Adrenal gland (tissue), 12 donors: ENCODE results near the gene MAT2B. TPM values are rescaled to one million over a fixed set of nuclear protein-coding genes. Genes with fewer than 3 reads are reported as not detected.

ENCODE experiments used
- DNase-seq, 7 donors: peaks; one replicate each; pipeline ENCODE4 v3.0.0-alpha.2; 2019 to 2020
- H3K27ac ChIP-seq, 5 donors: fragments of 200-600 bp; sonication (generic) in 4 of 5; 1 replicate in 3 of 5; 2 replicates in 2 of 5; pipeline versions ENCODE4 v1.5.1 to v1.8.0; 2016 to 2020; ENCODE audit warnings: mild to moderate bottlenecking in 1 of 5
- H3K27me3 ChIP-seq: fragments of 200-600 bp; 2 replicates; pipeline ENCODE4 v1.8.0; 2021
- H3K36me3 ChIP-seq, 2 donors: fragments of 200-600 bp; replicated peaks in 1 of 2; 1 replicate in 1 of 2; 2 replicates in 1 of 2; pipeline versions ENCODE4 v1.5.1 to v1.8.0; 2018 to 2022
- H3K4me1 ChIP-seq, 2 donors: fragments of 200-600 bp; replicated peaks in 1 of 2; 1 replicate in 1 of 2; 2 replicates in 1 of 2; pipeline versions ENCODE4 v1.5.1 to v1.8.0; 2018 to 2021
- H3K4me3 ChIP-seq, 4 donors: fragments of 200-600 bp; sonication (generic) in 3 of 4; one replicate each; pipeline ENCODE4 v1.5.1; 2016 to 2018
- H3K9me3 ChIP-seq, 3 donors: fragments of 200-600 bp; sonication (generic) in 1 of 3; replicated peaks in 1 of 3; 1 replicate in 2 of 3; 2 replicates in 1 of 3; pipeline versions ENCODE4 v1.5.1 to v1.8.0; 2016 to 2021
- POLR2A ChIP-seq, 2 donors: fragments of 450-650 bp; IDR thresholded peaks; one replicate each; pipeline ENCODE4 v1.6.1; 2017; ENCODE audit warnings: antibody characterized with exemption in 2 of 2, mild to moderate bottlenecking in 2 of 2, moderate library complexity in 1 of 2
- WGBS, 4 donors: extraction: QIAGEN DNeasy Blood & Tissue Kit in 2 of 4; methylation state at CpG; one replicate each; pipeline versions ENCODE4 v1.1.5 to v1.1.7; 2013 to 2017; 5-methylcytosine and 5-hydroxymethylcytosine counted together
- intact Hi-C, 2 donors: fragments of 100-400 bp; cut with DNase I; formaldehyde crosslinking; loops; one replicate each; pipeline versions ENCODE4 v1.14.1 to v1.15.0; 2022 to 2023
- polyA plus RNA-seq, 3 donors: library from polyadenylated mRNA; stranded (reverse); fragments of 200-250 nt in 2 of 3; fragments of 350-450 nt in 1 of 3; fragmentation: Illumina TruSeq in 1 of 3; extraction: RNeasy Lipid Tissue Mini Kit (QIAGEN cat#74804) in 1 of 3; gene quantifications; one replicate each; pipeline ENCODE4 v1.2.3, GENCODE V29; 2013 to 2014
- total RNA-seq, 9 donors: library from RNA; depleted of rRNA in 4 of 9; stranded (reverse); fragments of >200 nt in 4 of 9; fragments of 120-200 nt in 1 of 9; fragmentation: NEBNext Ultra II Directional in 1 of 9; extraction: Animal tissue kit (Norgen Biotek cat#: 25700) in 1 of 9; gene quantifications; one replicate each; pipeline versions ENCODE4 v1.1.0 to v1.2.4, GENCODE V29; 2013 to 2023
- TF ChIP-seq, protein P1 (sequence below), 6 experiments: fragments of 450-650 bp in 4 of 6; fragments of 200-600 bp in 2 of 6; sonication (generic) in 1 of 6; IDR thresholded peaks; 1 replicate in 5 of 6; 2 replicates in 1 of 6; pipeline versions ENCODE4 v1.5.1 to v1.8.0; 2016 to 2021; ENCODE audit warnings: antibody characterized with exemption in 6 of 6, mild to moderate bottlenecking in 2 of 6, moderate library complexity in 1 of 6
- donor health status: healthy with polysubstance abuse.
- donor health status: Bipolar disorder and iron deficiency.
- donor health status: DM: yes; HTN: yes; CAD: no.
- donor health status: DM: no; HTN: no; CAD: no.
- donor health status: DM: no; HTN: no; CAD: no.
- donor health status: DM: yes; HTN: yes; CAD: no.

Gene MAT2B
- total and polyA plus RNA-seq, 12 donors, result 20.9 to 83.7 (median 57.5) TPM

DNA sequence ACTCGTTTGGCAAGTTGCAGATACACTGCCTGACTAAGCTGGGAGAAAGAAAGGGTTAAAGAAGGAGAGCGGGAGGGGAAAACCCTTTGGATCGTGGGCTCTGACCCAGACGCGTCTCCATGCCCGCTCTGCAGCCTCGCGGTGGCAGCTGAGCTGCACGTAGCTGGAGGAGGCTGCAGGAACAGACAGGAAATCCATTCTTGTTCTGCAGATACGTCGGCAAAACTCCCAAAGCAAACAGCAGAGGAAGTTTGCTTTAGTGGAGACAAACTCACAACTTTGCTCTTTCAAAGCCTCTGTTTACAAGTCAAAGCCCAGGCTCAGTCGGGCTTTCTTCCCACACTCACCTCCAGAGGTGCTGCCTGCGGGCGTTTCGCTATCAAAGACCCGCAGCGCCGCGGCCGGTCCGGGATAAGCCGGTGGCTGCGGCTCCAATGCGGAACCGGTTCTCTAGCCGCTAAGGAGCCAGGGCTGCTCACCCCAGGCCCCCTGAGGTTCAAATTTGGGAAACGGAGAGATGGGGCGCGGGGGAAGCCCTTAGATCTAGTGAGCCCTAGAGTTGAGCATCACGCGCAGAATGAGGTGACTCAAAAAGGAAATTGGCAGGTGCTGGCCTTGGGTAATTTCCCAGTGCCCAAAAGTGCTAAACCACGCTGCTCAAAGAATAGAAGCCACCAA, 60.7 kb downstream of the MAT2B start:
- Histone ChIP-seq H3K4me3 (peak overlapping the region in 1 of 4 donors; percentile 48), H3K27ac (no peak overlapping the region), H3K36me3 (no peaks in the 10 kb centered on the region), H3K4me1 (peaks cover 7 to 17% of the 10 kb centered on the region in 2 donors), H3K27me3 (peaks cover 23% of the 10 kb centered on the region), H3K9me3 (no peaks in the 10 kb centered on the region)
- TF ChIP-seq POLR2A (IDR thresholded peaks at IDR 0.05), result no peak
- TF ChIP-seq, protein P1, sequence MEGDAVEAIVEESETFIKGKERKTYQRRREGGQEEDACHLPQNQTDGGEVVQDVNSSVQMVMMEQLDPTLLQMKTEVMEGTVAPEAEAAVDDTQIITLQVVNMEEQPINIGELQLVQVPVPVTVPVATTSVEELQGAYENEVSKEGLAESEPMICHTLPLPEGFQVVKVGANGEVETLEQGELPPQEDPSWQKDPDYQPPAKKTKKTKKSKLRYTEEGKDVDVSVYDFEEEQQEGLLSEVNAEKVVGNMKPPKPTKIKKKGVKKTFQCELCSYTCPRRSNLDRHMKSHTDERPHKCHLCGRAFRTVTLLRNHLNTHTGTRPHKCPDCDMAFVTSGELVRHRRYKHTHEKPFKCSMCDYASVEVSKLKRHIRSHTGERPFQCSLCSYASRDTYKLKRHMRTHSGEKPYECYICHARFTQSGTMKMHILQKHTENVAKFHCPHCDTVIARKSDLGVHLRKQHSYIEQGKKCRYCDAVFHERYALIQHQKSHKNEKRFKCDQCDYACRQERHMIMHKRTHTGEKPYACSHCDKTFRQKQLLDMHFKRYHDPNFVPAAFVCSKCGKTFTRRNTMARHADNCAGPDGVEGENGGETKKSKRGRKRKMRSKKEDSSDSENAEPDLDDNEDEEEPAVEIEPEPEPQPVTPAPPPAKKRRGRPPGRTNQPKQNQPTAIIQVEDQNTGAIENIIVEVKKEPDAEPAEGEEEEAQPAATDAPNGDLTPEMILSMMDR (IDR thresholded peaks at IDR 0.05), result no peak
- intact Hi-C loops, result loop anchor here (10.0 kb wide), 4 partner anchors 439 to 1649 kb away; no protein-coding TSS in a partner anchor
- peak in 5 of 7 donors; percentile 9 to 51 (median 19) for DNase-seq
- WGBS, 4 donors, result 4 to 8% (median 5%) methylated on average over 19 to 32 of the region's 32 CpGs

DNA sequence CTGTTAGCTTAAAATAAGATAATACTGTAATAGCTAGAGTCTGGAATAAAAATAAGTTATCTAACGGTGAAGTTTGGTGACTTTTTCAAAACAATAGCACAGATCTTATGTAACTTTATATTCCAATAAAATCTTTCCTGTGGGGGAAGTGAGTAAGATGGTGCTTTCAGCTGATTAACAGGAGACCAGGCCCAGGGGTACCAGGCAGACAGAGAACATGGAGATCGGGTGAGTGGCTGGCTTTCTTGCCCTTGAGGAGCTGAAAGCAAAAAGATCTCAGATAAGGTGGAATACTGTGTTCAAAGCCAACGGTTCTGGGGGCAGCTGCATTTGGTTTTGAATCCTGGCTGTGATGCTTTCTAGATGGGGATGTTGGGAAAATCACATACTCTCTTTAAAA, 61.3 kb downstream of the MAT2B start:
- no peak for DNase-seq
- H3K27me3 ChIP-seq, result peaks cover 23% of the 10 kb centered on the region
- no peaks in the 10 kb centered on the region for H3K9me3 ChIP-seq
- H3K4me3 ChIP-seq, result peak overlapping the region in 1 of 4 donors; percentile 48
- H3K36me3 ChIP-seq, result no peaks in the 10 kb centered on the region
- intact Hi-C loops, result loop anchor here (10.0 kb wide), 4 partner anchors 438 to 1648 kb away; no protein-coding TSS in a partner anchor
- H3K27ac ChIP-seq, result no peak overlapping the region
- TF ChIP-seq POLR2A (IDR thresholded peaks at IDR 0.05), result no peak
- TF ChIP-seq, protein P1 (IDR thresholded peaks at IDR 0.05), result no peak
- WGBS, 4 donors, result 24 to 32% (median 28%) methylated on average over 3 of the region's 3 CpGs
- peaks cover 7 to 17% of the 10 kb centered on the region in 2 donors for H3K4me1 ChIP-seq

DNA sequence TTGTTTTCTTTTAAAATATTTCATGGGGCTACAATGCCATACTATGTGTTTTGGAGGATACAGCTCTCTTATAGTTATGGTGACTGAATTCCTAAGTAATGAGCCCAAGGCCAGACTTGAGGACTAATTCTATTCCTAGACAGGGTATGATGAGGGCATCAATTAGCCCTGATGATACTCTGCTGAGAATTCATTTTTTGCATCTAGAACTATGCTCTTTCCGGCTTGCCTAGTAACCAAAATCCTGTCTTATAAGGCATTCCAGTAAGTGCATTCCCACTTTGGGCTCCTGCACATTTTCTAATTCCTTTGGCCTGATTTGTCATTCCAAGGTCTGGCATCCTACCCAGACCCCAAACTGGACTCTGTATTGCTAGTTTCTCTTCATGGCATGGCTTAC, 62.4 kb downstream of the MAT2B start:
- no peak overlapping the region for H3K4me3 ChIP-seq
- H3K27ac ChIP-seq, result no peak overlapping the region
- peaks cover 7 to 17% of the 10 kb centered on the region in 2 donors for H3K4me1 ChIP-seq
- TF ChIP-seq, protein P1 (IDR thresholded peaks at IDR 0.05), result no peak
- no peak for TF ChIP-seq POLR2A (IDR thresholded peaks at IDR 0.05)
- peaks cover 23% of the 10 kb centered on the region for H3K27me3 ChIP-seq
- no peaks in the 10 kb centered on the region for H3K36me3 ChIP-seq
- intact Hi-C loops, result loop anchor here (10.0 kb wide), 4 partner anchors 437 to 1647 kb away; no protein-coding TSS in a partner anchor
- H3K9me3 ChIP-seq, result no peaks in the 10 kb centered on the region
- 69 to 86% (median 82%) methylated on average over 1 of the region's 1 CpG for WGBS, 4 donors
- DNase-seq, result no peak

Other genes with a start within 250 kb of the MAT2B start
- 100 to 1,000 TPM in 8 of 9 donors, 10 to 100 TPM in 1; 67.1 to 198 (median 153) TPM for gene CCNG1, start 68.0 kb upstream of the MAT2B start, total RNA-seq
- gene CCNG1, start 68.0 kb upstream of the MAT2B start, polyA plus RNA-seq, result 10 to 100 TPM; 67.8 to 70.8 (median 70.0) TPM
- 10 to 100 TPM in 5 of 9 donors, 1 to 10 TPM in 4; 4.0 to 28.1 (median 19.2) TPM for gene NUDCD2, start 45.5 kb upstream of the MAT2B start, total RNA-seq
- gene NUDCD2, start 45.5 kb upstream of the MAT2B start, polyA plus RNA-seq, result 1 to 10 TPM; 3.5 to 6.5 (median 4.5) TPM
- 10 to 100 TPM in 1 of 9 donors, 1 to 10 TPM in 6, under 1 TPM in 1, not detected in 1; 0.95 to 10.3 (median 1.6) TPM for gene HMMR, start 45.0 kb upstream of the MAT2B start, total RNA-seq
- 1 to 10 TPM in 1 of 3 donors, under 1 TPM in 2; 0.24 to 4.1 (median 0.32) TPM for gene HMMR, start 45.0 kb upstream of the MAT2B start, polyA plus RNA-seq